NCI-H748 (cell line): ENCODE measurements around the gene SCUBE3.

Source experiments
- DNase-seq: peaks from one replicate; lab custom pipeline; 2025; ENCODE audit not compliant: unreplicated experiment; lab: John Stamatoyannopoulos, UW

SCUBE3 gene

DNA sequence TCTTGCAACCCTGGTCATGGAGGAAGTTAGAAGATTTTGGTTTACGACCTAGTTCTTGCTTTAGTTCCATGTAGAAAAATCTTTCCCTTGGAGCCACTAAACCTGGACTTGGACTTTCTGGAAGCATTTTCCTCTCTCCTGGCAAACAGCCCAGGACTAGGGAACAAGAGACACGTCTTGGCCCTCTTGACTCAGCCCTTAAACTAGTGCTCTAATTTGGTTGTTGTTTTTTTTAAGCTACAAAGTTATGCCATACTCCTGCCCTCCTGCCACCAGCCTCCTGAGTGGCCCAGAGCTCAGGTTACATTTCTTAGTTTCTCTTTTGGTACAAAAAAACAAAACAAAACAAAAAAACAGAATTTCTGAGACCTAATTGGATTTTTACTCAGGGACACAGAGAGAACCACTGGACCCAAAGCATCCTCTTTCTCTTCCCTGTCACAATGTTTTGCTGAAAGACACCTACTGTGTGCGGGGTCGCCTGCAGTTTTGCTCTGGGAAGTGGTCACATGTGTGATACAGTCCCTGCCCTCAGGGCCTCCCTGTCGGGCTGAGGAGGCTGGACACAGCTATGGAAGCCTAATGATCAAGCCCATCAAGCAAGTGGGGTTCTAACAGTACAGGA, 32.3 kb upstream of the SCUBE3 start:
- no peak for DNase-seq

DNA sequence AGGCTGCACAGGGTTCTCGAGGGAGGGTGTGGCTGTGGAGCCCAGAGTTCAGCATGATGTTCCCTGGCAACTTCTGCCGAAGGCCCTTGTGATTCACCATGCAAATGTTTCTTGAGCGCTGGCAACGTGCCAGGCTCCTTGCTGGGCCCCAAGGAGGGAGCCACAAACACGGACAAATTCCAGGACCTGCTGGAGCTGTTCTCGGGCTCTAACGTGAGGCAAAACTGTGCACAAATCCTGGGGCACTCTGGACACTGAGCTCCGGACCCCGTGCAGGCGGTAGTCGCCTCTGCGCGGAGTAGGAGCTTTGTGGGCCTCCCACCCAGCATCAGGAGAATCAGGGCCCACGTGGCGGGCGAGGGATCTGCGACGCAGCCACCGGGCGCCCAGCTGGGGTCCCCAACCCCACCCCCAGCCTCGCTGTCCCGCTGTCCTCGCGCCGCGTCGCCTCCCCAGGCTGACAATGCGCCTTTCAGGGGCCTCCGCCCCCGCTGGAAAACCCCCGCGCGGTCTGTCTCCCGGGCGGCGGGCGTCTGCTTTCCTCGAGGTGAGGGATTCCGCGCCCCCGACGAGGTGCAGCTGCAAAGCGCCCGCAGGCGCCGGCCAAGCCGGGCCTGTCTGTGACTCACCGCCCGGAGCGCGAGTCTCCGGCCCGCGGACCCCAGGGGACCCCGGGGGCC, 31.7 kb upstream of the SCUBE3 start:
- peak; percentile 39 for DNase-seq

DNA sequence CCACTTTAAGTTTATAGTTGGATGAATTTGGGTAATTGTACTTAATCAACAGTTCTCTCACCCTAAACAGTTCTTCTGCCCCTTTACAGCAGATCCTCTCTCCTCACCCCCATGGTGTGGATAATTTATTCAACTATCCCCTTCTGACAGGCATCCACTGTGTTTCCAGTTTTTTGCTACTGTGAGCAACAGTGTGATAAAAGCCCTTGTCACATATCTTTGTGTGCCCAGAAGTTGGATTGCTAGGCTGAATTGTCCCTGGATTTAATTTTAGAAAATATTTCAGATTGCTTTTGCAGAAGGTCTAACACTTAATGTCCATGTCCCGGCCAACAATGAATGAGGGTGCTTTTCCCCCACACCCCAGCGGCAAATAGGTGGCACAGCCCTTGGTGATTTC, 30.5 kb upstream of the SCUBE3 start:
- DNase-seq, result no peak

DNA sequence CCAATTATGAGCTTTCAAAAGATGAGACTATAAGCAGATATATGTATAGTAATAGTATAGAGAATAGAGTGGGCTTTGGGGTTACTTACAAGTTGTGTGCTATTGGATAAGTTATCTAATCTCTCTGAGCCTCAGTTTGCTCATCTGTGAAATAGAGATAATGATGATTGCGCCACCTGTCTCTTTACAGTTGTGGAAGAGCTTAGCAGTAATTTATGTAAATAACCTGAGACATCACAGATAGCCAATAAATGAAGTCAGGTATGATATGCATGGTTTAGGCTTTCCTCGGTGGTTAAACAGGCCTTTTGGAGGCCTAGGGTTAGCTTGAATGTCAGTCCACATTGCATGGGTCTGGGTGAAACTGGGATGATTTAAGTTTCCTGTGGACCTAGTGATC, 29.8 kb upstream of the SCUBE3 start:
- no peak for DNase-seq

DNA sequence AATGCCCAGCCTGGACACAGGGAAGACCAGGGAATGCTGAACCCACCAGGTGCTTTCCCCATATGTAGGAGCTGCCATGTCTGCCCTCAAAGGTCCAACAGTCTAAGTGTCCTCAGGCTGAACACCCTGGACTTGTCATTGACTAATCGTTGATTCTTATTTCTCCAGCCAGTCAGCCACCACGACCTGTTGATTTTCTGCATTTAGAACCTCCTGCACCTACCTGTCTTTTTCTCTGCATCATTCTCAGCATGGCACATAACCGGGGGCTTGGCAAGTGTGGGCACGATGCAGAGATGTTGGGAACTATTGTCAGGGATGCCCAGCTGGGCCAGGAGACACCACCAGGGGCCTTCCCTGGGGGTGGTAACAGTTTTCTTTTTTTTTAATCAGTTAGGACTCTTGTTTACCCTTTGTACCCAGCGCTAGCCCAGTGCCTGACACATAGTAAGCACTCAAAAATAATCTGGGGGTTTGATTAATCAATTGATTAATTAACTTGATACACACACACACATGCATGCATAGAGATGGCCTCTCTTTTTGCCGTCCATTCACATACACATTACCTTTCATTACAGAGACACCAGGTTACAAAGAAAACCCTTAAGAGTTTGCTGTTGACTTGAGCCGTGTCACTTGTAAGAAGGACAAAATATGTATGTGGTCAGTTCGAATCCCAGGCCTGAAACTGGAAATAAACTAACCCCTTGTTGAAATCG, 29.0 kb upstream of the SCUBE3 start:
- DNase-seq, result no peak

DNA sequence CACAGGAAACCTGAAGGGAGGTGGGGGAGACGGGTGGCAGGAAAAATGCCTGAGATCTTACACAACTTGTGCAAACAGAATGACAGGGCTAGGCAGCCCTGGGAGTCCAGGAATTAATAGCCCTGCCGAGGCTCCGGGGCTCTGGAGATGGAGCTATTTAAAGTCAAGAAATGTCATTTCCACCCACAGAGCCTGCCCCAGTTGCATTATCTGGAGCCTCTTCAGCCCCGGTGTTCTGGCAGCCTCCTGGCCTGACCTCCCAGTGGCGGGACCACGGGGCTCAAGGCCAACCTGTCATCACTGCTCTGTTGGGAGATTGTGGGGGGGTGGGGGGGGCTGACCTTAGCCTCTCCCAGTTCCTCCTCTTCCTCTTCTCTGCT, 28.5 kb upstream of the SCUBE3 start:
- no peak for DNase-seq

DNA sequence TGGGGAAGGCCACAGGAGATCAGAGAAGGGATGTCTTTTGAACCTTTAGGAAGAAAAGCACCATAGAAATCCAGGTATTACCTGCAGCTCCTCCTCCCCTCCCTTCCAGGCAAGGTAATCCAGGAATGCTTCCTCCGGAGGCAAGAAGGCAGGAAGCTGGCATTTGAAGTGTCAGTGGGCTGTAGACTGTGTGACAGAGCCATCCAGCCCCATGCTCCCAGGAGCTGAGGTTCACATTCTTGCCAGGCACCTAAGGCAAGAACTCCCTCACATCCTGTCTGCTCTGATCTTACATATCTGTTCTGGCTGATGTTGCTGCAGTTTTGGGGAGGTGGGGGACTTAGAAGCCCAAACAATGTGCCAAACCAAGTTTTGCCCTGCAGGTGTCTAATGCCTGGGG, 27.8 kb upstream of the SCUBE3 start:
- no peak for DNase-seq

DNA sequence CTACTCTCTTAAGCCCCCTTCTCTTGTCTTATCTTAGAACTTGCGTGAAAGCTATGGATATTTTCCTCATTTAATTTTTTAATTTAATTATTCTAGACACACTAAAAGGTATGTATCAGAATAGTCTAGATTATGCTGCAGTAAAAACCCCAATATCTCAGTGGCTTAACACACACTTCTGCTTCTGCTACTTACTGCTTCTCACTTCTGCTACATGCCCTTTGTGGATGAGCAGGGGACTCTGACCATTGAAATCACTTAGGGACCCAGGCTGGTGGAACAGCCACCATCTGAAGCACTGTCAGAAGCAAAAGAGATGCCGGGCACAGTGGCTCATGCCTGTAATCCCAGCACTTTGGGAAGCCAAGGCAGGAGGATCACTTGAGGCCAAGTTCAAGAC, 27.2 kb upstream of the SCUBE3 start:
- no peak for DNase-seq

DNA sequence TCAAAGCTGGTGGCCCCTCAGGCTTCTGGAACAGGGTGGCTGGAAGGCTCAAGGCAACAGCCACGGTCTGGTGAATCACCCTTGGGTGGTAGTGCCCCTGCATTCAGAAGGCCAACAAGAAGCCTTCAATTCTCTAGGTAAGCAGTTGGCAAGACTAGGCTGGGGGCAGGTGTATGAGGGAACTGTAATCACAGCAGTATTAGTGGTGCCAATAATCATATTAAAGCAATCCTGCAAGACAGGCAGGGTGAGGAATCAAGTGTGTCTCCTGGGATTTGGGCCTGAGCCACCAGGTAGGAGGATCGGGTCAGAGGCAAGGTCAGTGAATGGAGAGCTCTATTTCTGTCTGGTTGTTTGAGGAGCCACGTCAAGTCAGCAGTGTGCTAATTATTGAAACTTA, 24.9 kb upstream of the SCUBE3 start:
- no peak for DNase-seq

DNA sequence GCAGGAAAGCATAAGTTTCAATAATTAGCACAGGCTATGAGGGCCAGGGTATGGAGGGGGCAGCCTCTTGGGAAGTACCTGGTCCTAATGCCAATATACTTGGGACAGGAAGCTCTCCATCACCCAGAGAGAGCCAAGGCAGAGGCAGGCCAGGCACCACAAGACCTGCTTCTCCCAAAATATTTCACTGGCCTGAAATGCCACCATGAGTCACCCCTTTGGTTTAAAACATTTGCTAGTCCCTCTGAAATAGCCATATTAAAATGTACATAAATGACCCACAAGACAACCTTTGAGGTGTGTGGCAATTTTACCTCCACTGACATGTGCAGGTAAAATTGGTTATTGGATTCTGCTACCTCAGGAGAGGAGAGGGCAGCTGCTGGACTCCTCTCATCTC, 23.4 kb upstream of the SCUBE3 start:
- no peak for DNase-seq

DNA sequence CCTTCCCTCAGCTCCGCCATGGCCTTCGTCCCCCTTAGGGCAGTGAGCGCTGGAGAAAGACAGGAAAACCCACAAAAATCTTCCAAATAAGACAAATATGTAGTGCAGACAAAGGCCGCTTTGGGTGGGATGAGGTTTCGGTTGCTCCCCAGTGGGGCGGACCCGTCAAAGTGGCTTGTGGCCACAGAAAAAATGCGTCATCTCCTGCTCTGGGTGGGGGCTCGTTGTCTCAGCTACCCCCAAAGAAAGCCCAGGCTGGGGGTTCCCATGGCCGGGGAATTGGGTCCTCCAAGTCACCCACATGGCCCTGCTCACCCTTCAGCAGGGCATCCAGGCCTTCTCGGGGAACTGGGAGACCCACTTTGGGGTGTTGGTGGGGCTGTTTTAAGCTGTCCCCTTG, 21.9 kb upstream of the SCUBE3 start:
- DNase-seq, result no peak

DNA sequence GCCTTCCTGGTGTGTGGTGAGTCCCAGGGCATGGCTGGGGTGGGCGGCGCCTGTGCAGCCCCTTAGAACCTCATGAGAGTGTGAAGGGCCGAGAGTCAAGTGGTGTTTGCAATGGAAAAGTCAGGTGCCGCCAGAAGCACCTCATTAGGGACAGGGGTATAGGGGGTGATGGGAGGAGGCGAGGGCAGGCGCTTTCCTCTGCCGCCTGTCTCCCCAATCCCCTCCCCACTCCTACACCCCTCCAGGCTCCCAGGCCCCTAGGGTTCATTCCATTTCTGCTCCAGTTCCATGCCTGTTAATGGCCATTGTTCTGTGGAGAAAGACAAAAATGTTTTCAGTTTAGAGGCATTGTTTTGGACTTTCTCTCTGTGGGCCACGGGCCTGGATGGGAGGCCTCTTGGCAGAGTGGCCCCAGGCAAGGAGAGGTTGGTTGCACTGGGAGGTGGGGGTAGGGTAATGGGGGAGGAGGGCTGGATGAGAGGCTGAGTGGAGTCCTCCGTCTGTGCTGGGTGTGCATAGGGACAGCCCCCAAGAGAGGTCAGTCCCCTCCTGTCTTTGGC, 21.4 kb upstream of the SCUBE3 start:
- no peak for DNase-seq

DNA sequence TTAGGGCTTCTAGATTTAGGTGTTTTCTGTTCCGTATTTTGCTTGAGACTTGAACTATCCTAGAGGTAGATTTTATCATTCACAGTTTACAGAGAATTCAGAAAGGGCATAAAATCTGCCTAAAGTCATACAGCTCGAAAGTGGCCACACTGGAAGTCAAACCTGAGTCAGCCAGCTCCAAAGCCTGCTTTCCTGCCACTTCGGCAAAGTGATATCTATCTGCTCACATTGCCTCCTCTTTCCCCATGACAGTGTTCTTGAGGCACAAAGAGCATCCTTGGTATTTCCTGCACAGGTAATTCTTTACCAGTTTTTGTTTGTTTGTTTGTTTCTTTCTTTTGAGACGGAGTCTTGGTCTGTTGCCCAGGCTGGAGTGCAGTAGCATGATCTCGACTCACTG, 19.4 kb upstream of the SCUBE3 start:
- DNase-seq, result no peak

DNA sequence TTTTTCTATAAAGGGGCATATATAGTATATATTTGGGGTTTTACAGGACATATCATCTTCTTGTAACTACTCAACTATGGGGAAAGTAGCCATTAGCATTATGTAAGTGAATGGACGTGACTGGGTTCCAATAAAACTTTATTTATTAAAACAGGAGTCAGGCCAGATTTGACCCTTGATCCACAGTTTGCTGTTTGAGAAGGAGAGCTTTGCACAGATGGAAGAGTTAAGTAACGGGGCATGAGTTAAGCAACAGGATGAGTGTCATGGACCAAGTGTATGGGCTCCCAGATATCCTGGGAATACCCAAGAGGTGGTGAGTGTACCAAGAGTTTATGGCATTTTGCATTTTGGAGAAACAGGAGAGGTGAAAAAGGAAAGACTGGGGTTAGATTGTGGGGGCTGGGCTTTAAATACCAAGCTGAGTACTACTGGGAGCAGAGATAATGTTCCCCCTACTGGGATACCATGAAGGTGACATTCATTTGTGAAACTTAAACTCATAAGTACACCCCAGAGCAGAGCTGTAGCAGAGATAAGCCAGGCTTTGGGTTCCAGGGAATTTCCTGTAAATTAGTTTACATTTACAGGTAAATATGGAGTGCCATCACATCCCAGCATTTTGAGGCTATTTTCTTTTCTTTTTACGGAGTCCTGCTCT, 18.5 kb upstream of the SCUBE3 start:
- no peak for DNase-seq

DNA sequence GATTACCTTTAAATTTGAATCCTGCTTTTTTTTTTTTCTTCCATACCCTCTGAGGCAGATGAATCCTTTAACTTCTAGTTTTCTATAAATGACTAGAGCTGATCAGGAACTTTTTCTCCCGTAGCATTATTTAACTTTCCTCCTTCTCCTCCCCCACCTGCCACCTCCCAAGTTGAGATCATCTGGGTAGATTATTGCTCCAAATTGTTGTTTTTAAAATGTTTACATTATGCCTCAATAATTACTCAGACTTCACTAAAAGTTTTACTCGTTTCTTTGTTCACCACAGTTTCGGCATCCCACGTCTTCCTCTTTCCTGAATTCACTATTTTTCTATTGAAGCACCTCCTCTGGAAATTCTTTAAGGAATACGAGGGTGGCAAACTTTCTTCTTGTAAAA, 16.6 kb upstream of the SCUBE3 start:
- DNase-seq, result no peak

DNA sequence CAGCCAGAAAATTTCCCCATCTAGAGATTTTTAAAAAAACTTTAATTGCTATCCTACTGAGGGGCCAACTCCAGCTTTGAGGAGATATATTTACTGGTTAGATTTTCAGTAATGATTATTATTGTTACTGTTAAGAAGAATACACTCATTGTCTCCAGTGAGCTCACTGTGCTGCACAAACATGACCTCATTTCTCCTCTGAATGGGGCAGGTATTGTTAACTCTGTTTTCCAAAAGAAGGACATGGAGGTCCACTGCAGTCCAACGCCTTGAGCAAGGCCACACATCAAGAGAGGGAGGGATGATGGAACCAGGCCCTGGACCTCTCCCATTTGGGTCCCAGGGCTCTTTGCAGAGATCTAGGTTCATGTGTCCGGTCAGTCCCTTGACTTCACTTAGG, 13.9 kb upstream of the SCUBE3 start:
- no peak for DNase-seq

DNA sequence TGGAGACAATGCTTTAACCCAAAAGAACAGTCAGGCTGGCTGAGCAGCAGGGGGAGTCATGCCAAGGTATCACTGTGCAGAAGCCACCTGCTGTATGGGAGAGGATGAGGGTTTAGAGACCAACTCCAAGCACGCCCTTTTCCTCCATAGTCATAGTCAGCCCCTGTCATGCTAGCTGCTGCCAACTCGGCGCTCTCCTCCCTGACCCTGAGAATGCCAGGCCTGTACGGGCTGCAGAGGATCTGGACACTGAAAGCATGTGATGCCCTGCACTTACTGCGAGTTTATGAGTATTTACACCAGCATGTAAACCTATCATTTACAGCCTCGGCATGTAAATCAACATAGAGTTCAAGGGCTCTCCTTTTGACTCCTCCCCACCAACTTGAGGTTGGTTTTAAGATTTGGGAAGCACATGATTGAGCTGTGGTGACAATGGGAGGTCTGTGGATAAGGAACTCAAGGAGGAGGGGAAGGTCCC, 11.7 kb upstream of the SCUBE3 start:
- no peak for DNase-seq

DNA sequence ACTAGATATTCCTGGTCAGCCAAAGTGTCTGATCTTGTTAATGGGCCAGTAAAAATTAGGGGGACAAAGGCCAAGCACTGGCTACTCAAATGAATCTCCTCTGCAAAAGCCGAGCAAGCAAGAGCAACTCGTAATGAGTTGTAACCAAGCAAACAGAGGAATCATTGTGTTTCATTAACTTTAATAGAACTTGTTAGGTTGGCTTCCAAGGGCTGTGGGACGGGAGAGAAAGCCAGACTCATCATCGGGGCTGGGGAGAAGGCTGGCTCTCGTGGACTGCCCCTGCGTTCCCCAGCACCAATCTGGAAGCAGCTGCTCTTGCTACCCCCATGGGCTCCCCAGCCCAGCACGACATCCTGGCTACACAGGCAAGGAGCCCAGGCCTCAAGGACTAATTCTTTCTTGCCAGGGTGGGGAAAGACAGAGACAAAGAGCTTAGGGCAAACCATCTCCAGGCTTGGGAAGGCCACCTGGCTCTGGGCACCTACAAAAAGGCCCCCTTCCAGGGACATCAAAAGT, 10.5 kb upstream of the SCUBE3 start:
- DNase-seq, result no peak

DNA sequence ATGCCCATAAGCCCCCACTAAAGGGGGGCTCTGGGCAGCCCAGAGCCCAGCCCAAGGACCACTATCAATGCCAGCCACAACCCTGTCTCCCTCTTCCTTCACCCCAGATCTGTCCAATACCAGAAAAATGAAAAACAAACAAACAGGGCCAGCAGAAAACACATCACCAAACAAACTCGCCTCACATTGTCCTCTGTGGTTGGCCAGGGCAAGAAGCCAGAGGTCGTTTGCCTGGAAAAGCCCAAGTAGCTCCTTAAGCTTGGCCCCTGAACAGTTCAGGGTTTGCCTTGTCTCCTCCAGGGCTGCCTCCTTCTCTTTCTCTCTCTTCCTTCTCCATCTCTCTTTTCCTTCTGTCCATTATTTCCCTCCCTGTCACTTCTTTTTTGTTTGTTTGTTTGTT, 10.1 kb upstream of the SCUBE3 start:
- no peak for DNase-seq

DNA sequence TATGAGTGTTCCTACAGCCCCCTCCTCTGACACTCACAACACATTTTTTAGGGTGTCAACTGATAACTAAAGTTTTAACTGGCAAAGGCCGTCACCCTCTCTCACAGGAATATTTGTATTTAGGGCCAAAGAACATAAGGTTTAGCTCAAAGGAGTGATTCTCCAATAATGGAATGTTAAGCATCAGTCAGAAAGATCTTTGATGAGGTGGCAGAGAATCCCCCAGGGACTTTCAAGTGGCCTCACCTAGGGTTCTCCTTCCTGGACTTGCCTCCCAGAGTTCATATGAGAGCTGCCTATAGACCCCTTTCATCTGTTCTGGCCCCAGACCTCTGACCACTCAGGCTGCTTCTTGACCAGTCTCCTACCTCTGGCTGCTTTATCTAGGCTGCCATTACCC, 7.4 kb upstream of the SCUBE3 start:
- no peak for DNase-seq

DNA sequence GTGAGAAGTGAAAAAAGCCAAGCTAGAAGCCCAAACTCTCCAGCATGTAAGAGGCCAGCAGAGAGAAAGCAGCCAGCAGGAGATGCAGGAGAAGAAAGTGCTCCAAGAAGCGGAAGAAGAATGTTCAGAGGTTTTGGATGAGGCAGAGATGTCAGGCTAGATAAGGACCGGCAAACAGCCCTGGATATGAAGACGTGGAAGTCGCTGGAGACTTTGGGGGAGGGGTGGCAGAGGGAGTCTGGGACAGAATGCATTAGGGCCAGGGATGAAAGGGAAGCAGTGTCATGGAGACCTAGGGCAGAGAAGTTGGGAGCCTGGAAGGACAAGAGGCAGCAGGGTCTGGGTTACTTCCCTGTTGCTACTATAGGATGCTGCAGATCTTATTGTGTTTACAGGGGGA, 5.3 kb upstream of the SCUBE3 start:
- DNase-seq, result no peak
